Measurements from ENCODE around the gene DNAH17.

Gene DNAH17

GRCh38 chr17:78428836-78429617 is 148.2 kb downstream of the DNAH17 start:
- no peak for DNase-seq (ENCODE audit: low spot score)

GRCh38 chr17:78428025-78428575 is 149.1 kb downstream of the DNAH17 start:
- DNase-seq (ENCODE audit: low spot score) = no peak

- no peak for DNase-seq (ENCODE audit: low spot score)
These were observed 150.1 kb downstream of the DNAH17 start for GRCh38 chr17:78427140-78427539.

GRCh38 chr17:78426293-78426879 is 150.8 kb downstream of the DNAH17 start:
- DNase-seq (ENCODE audit: low spot score) = no peak

- DNase-seq (ENCODE audit: low spot score) = no peak
These were observed 151.8 kb downstream of the DNAH17 start for GRCh38 chr17:78425429-78425828.

- DNase-seq (ENCODE audit: low spot score) = no peak
These were observed 153.1 kb downstream of the DNAH17 start for GRCh38 chr17:78423961-78424675.

- no peak for DNase-seq (ENCODE audit: low spot score)
These were observed 154.2 kb downstream of the DNAH17 start for GRCh38 chr17:78422872-78423588.

GRCh38 chr17:78422267-78422605 is 155.0 kb downstream of the DNAH17 start:
- DNase-seq (ENCODE audit: low spot score) = no peak

- peak; percentile 80 for DNase-seq (ENCODE audit: low spot score)
These were observed 155.5 kb downstream of the DNAH17 start for GRCh38 chr17:78421534-78422266.

- DNase-seq (ENCODE audit: low spot score) = no peak
These were observed 156.1 kb downstream of the DNAH17 start for GRCh38 chr17:78421084-78421533.

- DNase-seq (ENCODE audit: low spot score) = no peak
These were observed 157.0 kb downstream of the DNAH17 start for GRCh38 chr17:78419970-78420815.

GRCh38 chr17:78418326-78419026 is 158.7 kb downstream of the DNAH17 start:
- no peak for DNase-seq (ENCODE audit: low spot score)

GRCh38 chr17:78417531-78417909 is 159.7 kb downstream of the DNAH17 start:
- no peak for DNase-seq (ENCODE audit: low spot score)

GRCh38 chr17:78416791-78417530 is 160.2 kb downstream of the DNAH17 start:
- DNase-seq (ENCODE audit: low spot score) = no peak

- no peak for DNase-seq (ENCODE audit: low spot score)
These were observed 161.1 kb downstream of the DNAH17 start for GRCh38 chr17:78415821-78416711.

GRCh38 chr17:78414178-78415162 is 162.7 kb downstream of the DNAH17 start:
- no peak for DNase-seq (ENCODE audit: low spot score)

- no peak for DNase-seq (ENCODE audit: low spot score)
These were observed 164.8 kb downstream of the DNAH17 start for GRCh38 chr17:78412403-78412802.

All from germinal center (tissue), 1 donor.